DMS79 treated with DMSO at 0.1 percent for 48 hours (cell line): ENCODE results near the gene CDHR2.

Source experiments
- DNase-seq: peaks from one replicate; lab custom pipeline; 2025; lab: John Stamatoyannopoulos, UW

CDHR2 gene, protein sequence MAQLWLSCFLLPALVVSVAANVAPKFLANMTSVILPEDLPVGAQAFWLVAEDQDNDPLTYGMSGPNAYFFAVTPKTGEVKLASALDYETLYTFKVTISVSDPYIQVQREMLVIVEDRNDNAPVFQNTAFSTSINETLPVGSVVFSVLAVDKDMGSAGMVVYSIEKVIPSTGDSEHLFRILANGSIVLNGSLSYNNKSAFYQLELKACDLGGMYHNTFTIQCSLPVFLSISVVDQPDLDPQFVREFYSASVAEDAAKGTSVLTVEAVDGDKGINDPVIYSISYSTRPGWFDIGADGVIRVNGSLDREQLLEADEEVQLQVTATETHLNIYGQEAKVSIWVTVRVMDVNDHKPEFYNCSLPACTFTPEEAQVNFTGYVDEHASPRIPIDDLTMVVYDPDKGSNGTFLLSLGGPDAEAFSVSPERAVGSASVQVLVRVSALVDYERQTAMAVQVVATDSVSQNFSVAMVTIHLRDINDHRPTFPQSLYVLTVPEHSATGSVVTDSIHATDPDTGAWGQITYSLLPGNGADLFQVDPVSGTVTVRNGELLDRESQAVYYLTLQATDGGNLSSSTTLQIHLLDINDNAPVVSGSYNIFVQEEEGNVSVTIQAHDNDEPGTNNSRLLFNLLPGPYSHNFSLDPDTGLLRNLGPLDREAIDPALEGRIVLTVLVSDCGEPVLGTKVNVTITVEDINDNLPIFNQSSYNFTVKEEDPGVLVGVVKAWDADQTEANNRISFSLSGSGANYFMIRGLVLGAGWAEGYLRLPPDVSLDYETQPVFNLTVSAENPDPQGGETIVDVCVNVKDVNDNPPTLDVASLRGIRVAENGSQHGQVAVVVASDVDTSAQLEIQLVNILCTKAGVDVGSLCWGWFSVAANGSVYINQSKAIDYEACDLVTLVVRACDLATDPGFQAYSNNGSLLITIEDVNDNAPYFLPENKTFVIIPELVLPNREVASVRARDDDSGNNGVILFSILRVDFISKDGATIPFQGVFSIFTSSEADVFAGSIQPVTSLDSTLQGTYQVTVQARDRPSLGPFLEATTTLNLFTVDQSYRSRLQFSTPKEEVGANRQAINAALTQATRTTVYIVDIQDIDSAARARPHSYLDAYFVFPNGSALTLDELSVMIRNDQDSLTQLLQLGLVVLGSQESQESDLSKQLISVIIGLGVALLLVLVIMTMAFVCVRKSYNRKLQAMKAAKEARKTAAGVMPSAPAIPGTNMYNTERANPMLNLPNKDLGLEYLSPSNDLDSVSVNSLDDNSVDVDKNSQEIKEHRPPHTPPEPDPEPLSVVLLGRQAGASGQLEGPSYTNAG (N-terminal part only)

DNA sequence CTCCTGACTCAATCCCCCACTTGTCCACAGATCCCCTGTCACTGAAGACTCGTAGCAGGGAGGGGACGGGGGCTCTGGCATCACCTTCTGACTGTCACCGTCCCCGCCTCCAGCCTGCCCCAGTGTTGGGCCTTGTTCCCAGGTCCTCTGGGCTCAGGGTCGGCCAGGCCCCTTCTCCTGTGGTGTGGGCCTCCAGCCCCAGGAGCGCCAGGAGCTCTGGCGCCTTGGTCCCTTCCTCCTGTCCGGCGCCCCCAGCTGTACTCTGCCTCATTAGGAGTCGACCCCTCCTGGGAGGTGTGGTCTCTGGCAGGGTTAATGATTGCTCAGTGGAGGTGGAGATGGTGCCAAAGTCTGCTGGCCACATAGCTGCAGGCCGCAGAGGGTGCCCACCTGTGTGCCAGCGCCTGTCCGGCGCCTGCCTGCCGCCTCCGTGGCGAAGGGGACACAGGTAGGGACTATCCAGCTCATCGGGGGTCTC, at the start of gene CDHR2:
Gene CDHR2, plus strand, starts transcription at position 376 of the 478 bp plus-strand sequence. CDS start 16,011 bp downstream, outside the sequence.
- DNase-seq, result no peak

DNA sequence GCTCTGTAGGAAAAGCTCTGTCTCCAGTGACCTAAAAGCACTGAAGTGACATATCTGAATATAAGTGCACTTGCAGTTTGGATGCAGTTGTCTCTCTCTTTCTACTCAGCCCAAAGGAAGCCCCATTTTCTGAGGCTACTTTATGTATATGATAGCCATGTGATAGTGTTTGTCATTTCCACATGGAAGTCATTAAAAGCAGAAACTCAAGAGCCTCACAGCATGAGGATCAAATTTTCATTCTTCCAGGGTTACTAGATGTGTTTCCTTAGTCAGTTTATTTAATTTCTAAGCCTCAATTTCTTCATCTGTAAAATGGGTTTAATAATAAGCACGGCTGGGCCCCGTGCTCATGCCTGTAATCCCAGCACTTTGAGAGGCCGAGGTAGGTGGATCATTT, 48.6 kb upstream of the CDHR2 start:
- no peak for DNase-seq

DNA sequence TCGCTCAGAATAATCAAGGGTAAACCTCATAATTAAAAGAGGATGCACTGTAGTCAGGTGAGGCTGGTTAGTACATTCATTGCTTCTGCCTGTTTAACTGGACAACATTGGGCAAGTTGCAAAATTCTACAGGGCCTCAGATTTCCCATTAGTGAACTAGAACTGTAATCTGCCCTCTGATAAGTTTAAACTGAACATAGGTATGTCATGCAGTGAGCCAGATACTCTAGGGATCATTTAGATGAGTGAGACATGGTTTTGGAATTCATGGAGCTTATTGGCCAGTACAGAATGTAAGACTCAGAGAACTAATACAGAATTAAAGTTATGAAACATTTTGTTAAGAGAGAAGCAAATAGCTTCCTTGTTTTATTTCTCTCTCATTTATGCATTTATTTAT, 47.8 kb upstream of the CDHR2 start:
- no peak for DNase-seq

DNA sequence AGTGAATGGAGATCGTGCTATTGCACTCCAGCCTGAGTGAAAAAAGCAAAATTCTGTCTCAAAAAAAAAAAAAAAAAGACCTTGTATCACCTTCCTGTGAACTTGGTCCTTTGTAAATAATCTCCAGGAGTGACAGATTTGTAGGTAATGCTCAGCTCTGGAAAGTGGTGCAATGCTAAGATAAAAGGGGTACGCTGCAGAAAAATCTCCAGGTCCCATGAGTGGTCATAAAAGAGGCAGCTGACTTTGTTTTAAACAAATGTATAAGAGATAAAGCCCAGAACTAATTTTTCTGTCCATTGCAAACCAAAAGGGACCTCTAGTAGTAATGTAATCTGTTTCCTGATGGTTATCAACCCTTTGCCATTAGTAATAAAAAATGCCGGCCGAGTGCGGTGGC, 45.6 kb upstream of the CDHR2 start:
- no peak for DNase-seq

DNA sequence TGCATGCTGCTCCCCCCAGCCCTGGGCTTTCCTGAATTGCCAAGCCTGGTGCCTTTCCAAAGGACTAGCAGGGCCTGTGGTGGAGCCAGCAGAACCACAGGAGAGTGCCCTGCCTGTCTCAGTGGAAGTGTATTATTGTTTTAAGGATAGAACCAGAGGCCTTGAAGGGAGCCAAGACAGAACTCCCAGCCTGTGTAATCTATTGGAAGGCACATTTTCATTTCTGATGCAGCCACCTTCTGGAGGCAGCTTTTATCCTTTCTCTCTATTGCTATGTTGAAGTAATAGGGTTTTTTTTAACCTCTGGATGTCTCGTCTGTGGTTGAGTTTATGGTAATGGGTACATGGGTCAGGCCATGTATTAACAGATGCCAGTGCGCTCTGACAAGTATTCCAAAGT, 41.2 kb upstream of the CDHR2 start:
- no peak for DNase-seq

DNA sequence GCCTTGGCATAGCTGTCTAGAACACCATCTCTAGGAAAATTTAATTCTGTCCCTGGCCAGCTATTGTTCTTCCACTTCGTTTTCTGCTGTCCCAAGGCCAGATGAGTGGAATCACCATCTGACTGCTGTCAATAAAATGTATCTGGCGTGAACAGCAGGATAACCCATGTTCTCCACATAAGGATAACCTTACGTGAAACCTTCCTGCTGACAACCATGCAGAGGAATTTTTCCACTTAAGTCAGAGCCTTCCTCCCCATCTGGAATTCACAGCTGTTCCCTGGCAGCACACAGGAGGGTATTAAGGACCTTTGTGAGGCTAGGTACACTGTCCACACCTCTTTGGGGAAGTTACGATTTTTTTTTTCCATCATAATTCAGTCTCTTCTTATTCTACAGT, 40.5 kb upstream of the CDHR2 start:
- no peak for DNase-seq

DNA sequence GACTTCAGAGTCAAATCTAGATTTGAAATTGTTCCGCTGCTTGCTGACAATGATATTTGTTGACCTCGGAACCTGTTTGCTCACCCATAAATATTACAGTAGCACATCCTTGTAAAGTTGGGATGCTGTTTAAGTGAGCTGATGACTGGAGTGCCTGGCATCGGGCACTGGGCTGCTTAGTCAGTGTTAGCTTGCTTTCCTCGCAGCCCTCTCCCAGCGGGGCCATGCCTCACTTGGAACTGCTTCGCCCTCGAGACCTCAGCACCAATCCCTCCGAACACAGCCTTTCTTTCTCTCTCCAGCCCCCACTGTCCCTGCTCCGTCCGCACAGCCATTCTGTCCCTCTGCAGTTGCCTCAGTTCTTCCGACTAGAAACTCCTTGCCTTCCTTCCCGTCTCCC, 35.4 kb upstream of the CDHR2 start:
- DNase-seq, result no peak

DNA sequence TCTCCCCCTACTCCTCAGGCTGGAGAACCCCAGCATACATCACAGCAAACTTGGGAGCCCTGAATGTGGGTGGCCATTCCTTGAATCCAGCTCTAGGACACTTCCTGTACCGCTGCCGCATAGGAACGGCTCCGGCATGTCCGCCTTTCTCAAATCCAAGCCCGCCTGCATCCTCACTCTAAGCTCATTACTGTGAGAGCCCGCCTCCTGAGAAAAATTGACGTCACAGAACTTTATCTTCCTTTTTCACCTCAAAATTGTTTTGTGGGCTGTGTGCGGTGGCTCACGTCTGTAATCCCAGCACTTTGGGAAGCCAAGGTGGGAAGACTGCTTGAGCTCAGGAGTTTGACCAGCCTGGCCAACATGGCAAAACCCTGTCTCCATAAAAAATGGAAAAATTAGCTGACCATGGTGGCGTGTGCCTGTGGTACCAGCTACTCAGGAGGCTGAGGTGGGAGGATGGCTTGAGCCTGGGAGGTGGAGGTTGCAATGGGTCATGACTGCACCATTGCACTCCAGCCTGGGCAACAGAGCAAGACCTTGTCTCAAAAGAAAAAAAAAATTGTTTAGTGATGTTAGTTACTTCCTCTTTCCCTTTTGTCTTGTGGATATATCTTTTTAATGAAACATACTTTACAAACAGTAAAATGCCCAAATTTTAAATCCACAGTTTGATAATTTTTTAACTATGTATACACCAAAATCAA, 34.7 kb upstream of the CDHR2 start:
- DNase-seq, result no peak

DNA sequence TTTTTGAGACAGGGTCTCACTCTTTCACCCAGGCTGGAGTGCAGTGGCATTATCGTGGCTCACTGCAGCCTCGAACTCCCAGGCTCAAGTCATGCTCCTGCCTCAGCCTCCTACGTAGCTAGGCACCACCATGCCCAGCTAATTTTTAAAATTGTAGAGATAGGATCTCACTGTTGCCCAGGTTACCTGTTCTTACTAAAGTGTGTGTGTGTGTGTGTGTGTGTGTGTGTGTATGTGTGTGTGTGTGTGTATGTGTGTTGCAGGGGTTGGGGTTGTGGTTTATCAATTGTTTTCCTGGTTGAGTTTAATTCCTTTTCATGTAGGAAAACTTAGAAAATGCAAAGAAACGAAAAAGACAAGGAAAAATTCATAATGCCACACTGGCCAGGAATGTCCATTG, 33.7 kb upstream of the CDHR2 start:
- DNase-seq, result no peak

DNA sequence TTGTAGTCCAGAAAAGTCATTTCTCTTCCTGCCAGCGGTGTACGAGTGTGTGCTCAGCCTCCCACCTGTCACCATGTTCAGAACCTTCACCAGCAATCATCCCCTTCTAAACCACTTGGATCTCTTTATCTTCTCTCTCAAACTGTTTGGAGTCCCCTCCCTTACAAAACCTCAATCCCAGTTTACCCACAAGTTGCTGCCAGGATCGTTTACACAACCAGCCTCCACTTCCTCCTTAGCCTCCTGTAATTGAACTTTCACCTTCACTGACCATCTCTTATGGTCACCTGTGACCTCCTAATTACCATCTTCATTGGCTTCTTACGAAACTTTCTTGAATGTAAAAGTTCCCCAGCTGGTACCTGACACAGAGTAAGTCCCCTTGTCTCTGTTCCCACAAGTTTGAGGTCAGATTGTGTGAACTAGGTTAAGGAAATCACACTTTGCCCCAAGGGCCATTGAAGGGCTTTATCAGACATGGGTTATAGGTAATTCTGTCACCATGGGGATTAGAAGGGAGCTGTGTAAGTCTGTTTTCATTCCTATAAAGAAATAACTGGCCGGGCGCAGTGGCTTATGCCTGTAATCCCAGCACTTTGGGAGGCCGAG, 32.0 kb upstream of the CDHR2 start:
- no peak for DNase-seq

DNA sequence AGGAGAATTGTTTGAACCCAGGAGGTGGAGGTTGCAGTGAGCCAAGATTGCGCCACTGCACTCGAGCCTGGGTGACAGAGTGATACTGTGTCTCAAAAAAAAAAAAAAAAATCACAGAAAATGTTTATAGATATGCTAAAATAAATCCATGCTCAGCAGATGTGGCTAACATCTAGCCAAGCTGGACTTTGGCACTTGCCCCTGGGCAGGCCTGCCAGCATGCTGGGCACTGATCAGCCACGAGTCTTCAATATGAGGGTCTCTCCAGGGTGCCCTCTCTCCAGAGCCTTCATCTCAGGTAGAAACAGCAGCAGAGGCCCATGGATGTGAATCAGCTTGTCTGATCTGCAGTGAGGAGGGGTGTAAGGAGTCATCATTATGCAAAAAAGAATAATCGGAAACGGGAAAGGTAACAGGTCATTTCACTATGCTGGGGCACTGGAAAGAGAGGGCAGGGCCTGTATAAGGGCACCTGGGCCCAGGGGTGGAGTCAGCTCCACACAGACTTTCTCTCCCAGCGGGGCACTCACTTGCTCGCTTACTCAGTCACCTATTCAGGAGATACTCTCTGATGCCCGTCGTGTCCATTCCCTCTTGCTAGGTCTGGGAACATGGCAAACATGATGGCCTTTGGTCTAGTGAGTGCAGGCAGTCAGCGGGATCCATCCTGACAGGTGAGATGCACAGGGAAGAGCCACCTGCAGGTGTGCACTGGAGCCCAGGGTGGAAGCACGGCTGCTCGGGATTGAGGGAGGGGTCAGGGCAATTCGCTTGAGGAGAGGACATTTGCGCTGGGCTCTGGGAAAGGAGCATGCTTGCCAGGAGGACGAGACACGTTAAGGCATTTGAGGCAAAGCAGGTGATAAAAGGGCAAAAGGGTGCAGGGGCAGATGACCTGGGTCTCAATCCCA, 29.1 kb upstream of the CDHR2 start:
- DNase-seq, result no peak

DNA sequence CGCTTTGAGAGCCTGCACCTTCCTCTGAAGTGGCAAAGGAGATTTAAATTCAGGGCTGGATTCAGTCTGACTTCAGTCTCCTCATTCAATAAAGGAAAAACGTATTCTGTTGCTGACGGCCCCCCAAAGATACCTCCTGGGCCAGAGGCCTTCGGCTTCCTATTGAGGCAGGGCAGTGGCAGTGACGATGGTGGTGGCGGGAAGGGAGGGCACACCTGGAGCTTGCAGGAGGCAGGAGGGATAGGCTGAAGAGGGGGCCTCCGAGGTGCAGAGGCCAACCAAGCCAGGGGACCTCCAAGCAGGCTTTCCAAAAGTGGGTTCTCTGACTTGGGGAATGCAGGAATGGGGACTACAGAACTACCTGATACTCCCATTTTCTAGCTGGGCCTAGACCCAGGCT, 27.9 kb upstream of the CDHR2 start:
- no peak for DNase-seq

DNA sequence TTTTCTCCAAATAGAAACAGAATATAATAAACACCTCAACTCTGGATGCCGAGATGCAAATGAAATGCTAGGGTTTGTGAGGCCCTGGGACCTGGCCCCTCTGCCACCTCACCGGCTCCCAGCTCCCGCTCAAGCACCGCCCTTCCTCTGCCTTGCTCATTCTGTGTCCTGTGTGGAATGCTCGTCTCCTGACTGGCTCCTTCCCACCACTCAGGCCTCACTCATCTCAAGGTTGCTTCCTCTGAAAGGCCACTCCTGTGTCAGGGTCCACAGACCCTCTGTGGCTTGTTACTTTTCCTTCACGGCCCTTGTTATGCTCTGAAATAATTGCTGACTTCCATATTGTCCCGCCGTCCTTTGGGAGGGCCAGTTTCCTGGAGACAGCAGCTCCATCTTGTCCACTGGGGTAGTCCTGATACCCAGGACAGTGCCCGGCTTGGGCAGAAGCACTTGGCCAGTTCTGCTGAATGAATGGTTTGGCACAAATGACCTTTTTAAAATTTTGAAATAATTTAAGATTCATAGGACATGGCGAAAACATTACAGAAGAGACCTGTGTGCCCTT, 27.4 kb upstream of the CDHR2 start:
- no peak for DNase-seq

DNA sequence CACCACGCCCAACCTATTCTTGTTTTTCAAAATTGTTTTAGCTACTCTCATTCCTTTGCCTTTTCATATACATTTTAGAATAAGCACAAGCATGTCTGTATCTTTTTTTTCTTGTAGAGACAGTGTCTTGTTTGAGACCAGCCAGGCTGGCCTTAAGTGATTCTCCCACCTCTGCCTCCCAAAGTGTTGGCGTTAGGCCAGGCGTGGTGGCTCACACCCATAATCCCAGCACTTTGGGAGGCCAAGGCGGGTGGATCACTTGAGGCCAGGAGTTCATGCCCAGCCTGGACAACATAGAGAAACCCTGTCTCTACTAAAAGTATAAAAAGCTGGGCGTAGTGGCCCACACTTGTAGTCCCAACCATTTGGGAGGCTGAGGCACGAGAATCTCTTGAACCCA, 25.0 kb upstream of the CDHR2 start:
- no peak for DNase-seq

DNA sequence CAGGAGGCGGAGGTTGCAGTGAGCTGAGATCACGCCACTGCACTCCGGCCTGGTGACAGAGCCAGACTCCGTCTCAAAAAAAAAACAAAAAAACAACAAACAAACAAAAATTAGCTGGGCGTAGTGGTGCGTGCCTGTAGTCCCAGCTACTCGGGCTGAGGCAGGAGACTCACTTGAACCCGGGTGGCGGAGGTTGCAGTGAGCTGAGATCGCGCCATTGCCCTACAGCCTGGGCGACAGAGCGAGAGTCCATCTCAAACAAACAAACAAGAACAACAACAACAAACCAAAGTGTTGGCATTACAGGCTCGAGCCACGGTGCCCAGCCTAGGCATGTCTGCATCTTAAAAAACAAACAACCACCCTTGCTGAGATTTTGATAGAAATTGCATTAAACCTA, 24.2 kb upstream of the CDHR2 start:
- no peak for DNase-seq

DNA sequence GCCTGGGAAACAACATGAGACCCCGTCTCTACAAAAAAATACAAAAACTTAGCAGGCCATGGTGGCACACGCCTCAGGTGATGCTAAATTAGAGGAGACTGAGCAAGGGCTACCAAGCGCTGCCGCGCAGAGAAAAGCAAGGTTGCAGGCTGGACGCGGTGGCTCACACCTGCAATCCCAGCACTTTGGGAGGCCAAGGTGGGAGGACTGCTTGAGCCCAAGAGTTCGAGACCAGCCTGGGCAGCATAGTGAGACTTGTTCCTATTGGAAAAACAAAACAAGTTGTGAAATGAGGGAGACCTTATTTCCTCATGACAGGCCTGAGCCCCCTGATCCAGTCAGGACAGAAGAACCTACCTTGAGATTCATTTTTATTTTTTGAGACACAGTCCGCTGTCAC, 23.5 kb upstream of the CDHR2 start:
- no peak for DNase-seq

DNA sequence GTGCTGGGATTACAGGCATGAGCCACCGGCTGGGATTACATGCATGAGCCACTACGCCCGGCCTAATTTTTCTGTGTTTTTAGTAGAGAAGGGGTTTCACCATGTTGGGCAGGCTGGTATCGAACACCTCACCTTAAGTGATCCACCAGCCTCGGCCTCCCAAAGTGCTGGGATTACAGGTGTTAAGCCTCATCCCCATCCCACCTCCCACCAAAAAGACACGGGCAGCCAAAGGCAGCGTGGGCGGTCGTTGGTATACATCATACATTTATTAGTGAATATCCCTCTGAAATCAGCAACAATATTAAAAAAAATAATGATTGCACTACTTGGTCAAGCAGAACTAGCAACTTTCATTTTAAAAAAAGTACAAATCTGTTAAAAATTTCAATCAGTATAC, 22.7 kb upstream of the CDHR2 start:
- DNase-seq, result no peak

DNA sequence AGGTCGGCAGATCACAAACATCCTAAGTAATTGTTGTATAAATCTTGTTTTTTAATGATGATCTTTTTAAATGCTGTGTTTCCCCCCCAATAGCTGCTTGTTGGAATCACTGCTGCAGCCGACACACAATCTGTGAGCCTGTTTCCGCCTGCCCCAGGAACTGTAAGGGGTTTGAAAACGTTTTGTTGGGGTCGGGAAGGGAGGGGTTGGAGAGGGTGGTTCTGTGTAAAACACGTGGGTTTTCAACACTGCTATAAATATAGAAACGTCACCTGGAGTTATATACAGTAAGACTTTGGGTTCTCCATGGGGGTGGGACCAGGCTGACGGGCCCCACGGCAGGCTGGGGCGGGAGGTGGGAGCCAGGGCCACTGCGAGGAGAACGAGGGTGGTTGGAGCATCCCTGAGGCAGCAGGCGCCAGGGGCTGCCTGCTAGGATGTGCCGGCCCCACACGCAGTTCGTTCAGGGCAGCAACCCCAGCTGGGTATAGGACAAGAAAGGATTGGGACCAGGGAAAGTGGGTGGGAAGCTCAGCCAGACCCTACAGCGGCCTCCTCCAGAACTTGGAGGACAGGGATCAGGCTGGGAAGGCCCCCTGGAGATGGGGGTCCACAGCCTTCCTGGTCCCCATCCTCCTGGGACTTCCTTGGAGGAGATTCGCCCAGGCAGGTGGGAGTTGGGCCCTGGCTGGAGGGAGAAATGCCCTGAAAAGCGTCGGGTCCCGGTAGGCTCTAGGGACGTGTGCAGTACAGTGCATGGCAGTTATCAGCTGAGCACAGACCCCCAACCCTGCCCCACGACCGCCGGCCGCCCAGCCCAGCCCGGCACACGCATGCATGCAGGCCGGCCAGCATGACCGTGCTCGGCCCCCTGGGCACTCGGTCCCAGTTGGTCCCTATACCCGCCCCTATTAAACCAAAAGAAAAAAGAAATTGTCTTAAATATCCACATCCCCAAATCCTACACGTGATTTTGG, 21.6 kb upstream of the CDHR2 start:
- DNase-seq, result no peak

DNA sequence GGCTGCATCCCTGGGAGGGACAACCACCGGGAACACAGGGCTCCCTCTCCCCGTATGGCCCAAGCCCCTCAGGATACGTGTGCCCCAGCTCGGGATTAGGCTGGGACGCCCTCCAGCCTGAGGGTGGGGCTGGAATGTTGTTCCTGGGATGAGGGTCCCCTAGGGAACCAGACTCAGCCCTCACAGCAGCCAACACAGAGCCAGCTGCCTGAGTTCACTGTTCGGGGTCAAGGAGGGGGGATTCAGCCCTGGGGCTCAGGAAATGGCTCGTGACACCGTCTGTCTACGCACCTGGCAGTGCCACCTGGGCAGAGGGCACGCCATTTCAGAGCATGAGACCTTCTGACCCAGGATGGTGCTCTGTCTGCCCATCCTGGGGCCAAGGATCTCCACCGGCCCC, 20.8 kb upstream of the CDHR2 start:
- no peak for DNase-seq
